HG03442 (cell line): ENCODE measurements around the gene GRIA4.
"Not testable (repeated sequence)": the region's sequence is repeated elsewhere in the genome, so short reads cannot be mapped to it uniquely, and the experiment has no call there.

Experiments used
- ATAC-seq: cut with Tn5 transposase; IDR thresholded peaks from one replicate; pipeline ENCODE4 v1.9.1; 2021; ENCODE audit warnings: mild to moderate bottlenecking, moderate library complexity; ENCODE audit not compliant: unreplicated experiment

GRIA4 gene

DNA sequence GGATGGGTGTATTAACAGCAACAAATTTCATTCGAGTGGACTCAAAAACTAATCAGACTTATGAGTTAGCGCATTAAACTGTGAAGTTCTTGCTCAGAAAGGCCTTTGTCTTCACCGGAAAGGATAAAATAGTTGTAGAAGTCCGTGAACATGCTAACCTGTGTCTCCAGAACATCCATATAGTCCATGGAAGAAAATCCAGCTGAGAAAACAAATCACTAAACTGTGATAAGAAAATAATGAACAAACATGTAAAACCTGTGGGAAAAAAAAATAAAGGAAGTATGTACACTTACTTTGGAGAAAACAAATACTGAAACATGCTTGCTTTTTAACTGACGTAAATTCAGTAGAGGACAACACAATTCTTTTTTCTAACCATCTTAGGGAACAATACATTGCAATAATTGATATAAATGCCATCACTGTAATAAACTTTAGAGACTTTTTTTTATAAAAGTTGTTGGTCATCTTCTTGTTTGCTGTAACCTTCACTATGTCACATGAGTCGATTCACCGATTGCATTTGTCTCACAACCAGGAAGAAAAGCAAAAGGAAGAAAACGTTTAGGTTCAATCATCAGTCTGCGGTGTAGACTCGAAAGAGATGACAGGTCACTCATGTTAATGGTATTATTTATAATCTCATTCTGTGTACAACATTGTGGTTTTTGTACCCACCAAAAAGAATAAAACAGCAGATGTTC lies 370.3 kb downstream of the GRIA4 start:
- no peak for ATAC-seq

GRCh38 chr11:105986554-105986953 lies 376.7 kb downstream of the GRIA4 start:
- ATAC-seq = no peak

GRCh38 chr11:105988197-105988596 lies 378.3 kb downstream of the GRIA4 start:
- no peak for ATAC-seq

- no peak for ATAC-seq
These were observed 379.3 kb downstream of the GRIA4 start for GRCh38 chr11:105989124-105989523.

GRCh38 chr11:105991888-105992287 lies 382.0 kb downstream of the GRIA4 start:
- ATAC-seq = no peak

DNA sequence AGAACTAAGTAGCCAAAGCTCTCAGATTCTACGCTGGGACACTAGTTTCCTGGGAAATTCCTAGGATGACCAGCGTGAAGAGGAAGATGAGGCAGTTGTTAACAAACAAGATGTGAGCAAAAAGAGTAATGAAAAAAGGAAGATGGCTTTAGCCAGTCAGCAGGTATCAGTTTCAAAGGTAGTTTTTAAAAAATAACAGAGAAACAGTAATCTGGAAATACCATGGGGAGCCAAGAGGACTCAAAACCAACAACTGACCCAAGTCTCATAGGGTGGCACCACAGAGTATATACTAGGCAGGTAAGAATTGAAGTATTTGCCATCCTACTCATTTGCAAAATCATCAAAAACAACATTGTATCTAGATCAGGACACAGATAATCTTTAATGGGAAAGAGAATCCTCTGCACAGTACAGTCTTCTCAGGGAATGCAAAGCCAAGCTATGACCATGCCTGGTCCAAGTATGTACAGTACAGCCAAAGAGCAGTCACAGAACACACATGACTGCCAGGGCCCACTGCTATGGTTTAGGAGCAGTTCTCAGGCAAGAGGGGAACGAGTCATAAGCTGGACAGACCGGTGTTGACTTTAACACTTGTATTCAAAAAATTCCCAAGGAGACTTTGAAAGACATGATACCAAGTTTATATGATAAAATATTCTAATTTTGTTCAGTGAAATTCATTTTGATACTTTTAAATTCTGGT lies 391.6 kb downstream of the GRIA4 start:
- no peak for ATAC-seq

- ATAC-seq = not testable (repeated sequence)
These were observed 393.2 kb downstream of the GRIA4 start for GRCh38 chr11:106003094-106003493.

GRCh38 chr11:106011481-106011880 lies 401.6 kb downstream of the GRIA4 start:
- no peak for ATAC-seq

DNA sequence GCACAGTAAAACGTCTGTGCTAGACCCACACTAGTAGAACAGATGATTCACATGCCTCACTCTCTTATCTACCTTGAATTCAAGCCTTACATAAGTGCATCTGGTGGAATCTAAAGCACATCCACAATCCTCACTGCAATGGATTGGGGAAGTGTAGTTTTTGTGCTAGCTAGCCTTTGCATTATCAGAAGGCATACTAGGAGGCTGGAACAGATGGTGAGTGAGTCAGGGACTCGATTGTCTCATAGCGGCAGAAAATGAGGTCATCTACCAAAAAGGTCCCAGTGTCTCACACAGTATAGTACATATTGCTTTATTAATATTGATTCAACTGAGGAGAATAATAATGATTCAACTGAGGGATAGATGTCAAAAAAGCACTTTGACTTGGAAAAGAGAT lies 402.9 kb downstream of the GRIA4 start:
- ATAC-seq = no peak

DNA sequence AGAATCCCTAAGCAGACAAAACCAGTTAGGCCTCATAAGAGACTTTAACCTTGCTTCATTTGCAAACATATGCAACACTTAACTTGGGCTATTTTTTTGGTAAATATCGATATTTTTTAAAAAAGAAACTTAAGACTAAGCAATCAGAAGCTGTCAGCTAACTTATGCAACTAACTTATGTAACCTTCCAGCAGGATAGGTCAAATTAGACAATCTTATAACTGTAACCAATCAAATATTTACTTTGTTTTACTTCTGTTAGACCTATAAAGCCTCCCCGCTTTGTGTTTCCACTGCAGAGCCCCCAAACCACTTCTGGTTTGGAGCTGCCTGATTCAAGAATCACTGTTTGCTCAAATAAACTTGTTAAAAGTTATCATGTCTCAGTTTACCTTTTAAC lies 404.2 kb downstream of the GRIA4 start:
- ATAC-seq = no peak

DNA sequence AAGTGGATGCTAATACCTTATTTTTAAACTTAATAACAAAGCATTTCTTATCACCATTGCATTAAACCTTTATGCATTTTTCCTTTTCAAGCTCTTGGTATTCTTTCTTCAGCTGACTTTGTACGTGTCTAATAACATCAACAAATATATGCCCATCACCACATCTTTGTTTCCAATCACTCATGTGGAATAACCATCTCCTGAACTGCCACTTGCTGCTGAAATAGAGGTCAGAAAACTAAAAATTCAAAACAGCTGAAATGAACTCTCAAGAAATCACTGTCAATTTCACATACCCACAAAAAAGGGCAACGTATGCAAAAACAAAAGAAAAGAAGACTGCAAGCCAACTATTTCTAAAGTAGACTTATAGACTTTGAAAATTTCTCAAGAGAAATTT lies 404.7 kb downstream of the GRIA4 start:
- no peak for ATAC-seq

- no peak for ATAC-seq
These were observed 405.2 kb downstream of the GRIA4 start for GRCh38 chr11:106015066-106015465.

GRCh38 chr11:106017093-106017492 lies 407.2 kb downstream of the GRIA4 start:
- ATAC-seq = no peak

- peak; percentile 7 for ATAC-seq
These were observed 411.5 kb downstream of the GRIA4 start for GRCh38 chr11:106021181-106021966.

DNA sequence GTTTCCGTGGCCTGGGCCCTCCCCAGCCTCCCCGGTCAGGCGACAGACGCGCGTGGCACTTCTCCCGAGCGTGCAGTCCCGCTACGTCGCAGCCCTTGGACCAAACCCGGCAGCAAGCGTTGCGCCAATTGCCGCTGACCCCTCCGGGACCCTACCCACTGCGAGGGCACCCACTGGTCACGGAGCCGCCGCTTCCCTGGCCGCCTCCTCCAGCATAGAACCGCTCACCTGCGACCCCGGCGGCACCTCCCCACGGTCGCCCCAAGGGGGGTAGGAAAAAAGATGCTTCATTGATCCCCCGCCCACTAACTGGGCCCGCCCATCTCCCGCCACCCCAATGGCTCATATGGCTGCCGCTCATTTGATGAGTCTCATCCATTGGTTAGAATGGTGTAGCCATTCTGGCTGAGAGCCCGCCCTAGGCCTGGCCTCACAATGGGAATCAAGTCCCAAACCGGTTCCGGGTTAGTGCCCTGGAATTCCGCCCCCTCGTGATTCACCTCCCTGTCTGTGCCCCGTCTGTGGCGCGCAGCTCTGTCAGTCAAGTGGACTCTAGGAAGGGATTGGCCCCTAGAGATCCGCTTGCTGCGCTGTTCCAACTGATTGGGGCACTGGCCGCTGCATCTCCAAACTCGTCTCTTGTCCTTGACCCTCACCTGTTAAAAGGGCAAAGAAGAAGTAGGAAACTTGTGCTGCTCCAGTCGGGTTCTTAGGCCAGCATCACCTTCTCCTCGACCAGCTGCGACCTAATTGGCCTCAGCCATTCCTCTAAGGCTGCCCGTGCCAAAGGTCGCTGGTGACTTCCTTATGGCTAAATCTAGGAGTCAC lies 412.3 kb downstream of the GRIA4 start, which contains the start of gene MSANTD4:
Gene MSANTD4, minus strand, starts transcription at position 274 of the 828 bp plus-strand sequence. CDS start 11,323 bp downstream, outside the sequence.
- ATAC-seq = peak; percentile 97

DNA sequence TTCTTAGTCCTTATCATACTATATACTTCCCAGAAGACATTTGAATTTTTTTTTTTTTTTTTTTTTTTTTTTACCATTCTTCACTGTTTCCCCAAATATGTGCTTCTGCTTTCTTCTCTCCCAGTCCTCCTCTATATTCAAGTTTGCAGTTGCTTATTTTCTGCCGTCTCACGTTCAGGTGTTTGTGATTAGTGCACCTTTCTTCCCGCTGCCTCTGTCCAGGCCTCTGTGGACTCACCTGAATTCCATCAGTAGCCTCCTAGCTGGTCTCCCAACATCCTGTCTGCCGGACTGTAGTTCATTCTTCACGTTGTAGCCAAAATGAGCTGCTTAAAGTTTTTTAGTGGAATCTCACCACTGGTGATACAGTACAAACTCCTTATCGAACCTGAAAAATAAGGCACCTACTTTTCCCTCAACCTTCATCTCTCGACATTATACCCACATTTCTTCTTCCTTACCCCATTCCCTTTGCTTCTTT lies 413.0 kb downstream of the GRIA4 start:
- ATAC-seq = no peak

- ATAC-seq = no peak
These were observed 420.7 kb downstream of the GRIA4 start for GRCh38 chr11:106030609-106031008.

DNA sequence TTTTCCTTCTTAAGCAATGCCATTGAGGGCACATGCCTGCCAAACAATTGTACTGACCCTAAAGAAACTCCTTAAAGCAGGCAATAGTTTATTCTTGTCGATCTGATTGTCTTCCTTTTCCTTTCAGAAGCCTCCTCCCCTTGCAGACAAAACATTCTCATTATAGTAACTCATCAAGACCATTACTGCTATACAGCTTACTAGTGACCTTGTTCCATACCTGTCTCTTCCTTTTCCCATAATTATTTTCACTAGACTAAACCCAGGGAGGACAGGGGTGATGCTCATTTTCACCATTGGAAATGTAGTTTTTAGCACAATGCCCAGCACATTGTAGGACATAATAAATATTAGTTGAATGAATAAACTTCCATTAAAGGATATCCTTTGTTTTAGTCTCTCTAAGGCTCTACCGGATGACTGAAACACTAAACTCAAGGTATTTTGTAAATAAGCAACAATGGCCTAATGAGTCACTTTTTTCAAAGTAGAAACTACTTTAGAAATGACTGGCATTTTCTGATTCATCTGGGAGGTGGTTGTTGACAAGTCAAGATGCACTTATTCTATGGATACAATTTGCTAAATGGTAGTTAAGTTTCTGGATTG lies 421.4 kb downstream of the GRIA4 start:
- ATAC-seq = peak; percentile 75
